22Rv1 (cell line): ENCODE data around the gene ICAM1.

ENCODE experiments used
- H3K27ac ChIP-seq: fragments of 450-650 bp; 2 replicates; pipeline ENCODE4 v1.5.1; 2017
- CTCF ChIP-seq: fragments of 450-650 bp; IDR thresholded peaks from 2 replicates; pipeline ENCODE4 v1.5.1; 2017; ENCODE audit warnings: mild to moderate bottlenecking
- ZFX ChIP-seq: fragments of 450-650 bp; IDR thresholded peaks from 2 replicates; pipeline ENCODE4 v1.6.1; 2017; ENCODE audit warnings: antibody characterized with exemption, borderline replicate concordance

The ICAM1 gene

DNA sequence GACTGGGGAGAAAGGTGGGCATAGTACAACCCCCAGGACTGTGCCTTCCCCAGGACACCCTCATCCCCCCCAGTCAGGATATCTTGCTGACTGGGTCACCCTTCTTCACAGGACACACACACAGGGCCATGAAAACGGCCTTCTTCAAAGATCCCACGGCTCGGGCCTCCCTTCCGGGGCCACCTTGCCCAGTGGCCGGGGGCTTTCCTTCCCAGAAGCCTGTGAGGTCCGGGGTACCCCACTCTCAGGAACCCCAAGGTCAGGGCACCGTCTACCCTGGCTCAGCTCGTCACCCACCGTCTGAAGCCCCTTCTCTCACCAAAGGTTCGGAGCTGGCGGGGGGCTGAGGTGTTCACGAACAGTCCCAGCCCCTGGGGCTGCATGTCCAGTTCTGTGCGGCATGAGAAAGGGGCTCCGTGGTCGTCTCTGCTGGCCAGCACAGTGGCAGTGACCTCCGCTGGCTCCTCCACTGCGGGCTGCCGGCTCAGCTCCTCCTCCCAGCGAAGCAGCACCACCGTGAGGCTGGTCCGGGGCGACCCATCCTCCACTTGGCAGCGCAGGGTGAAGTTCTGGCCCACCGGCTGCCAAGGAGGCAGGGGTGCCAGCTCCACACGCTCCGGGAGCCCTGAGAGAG lies 64.5 kb downstream of the ICAM1 start:
- TF ChIP-seq ZFX, result no peak
- no peak for TF ChIP-seq CTCF
- H3K27ac ChIP-seq, result peak overlapping the region; percentile 85; the same call in 1 of the 2 replicates
